NCI-H748 (cell line): ENCODE results near the gene CORO2B.

Experiments
- DNase-seq: peaks from one replicate; lab custom pipeline; 2025; ENCODE audit not compliant: unreplicated experiment; lab: John Stamatoyannopoulos, UW

Gene CORO2B

DNA sequence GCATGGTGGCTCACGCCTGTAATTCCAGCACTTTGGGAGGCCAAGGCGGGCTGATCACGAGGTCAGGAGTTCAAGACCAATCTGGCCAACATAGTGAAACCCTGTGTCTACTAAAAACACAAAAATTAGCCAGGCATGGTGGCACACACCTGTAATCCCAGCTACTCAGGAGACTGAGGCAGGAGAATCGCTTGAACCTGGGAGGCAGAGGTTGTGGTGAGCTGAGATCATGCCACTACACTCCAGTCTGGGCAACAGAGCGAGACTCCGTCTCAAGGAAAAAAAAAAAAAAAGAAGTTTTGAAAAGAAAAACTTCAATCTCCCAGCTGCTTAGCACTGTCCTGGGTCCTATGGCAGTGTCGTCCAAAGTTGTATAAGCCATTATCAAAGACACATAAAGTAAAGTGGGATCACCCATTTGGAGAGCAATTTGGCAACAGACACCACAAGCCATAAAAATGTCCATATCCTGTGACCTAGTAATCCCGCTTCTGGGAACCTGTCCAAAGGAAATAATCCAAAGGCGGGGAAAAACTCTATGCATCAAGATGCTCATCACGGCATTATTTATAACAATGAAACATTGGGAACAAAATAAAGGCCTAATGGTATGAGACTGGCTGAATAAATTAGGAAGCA is 26.2 kb downstream of the CORO2B start:
- peak; percentile 75 for DNase-seq

DNA sequence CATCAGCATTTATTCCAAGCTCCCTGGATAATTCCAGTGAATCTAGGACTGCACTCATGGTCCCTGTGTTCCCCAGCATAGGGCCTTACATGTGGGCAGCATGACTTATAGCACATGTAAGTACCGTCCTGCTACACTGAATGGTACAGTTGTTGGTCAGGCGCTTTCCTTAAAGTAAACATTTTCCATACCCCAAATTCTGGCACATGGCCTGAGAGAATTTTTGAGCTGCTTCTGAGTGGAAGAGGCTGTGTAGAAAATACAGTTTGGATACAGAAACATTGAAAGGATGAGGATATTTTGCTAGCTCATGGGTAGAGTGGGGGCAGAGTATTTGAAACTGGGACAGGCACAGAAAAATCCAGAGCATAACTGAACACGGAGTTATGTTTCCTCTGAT is 27.6 kb downstream of the CORO2B start:
- no peak for DNase-seq

DNA sequence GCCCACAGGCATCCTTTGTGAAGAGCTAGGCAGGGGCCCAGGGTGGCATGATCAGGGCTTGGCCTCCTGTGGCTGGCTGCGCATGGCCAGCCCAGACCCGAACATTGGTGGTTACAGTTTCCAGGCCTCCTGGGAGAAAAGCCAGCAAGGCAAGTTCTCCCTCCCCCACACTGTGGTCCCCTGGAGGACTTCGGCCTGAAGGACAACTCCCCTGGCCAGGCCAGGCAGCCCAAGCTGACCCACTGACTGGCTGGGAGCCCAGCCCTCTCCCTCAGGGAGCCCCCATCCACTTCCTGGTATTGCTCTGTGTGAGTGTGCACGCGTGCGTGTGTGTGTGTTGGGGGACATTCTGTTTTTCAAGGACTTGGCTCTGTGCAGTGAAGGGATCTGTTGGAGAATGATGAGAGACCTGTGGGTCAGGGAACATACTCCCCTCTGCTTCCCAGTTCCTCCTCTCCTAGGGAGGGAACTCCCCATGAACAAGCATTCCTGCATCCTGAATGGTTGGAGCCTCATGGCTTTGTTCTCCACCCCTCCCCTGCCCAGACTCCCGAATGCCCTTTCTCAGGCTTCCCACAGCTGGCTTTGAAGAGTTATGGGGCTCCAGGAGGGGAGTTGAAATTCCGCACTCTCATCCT is 29.5 kb downstream of the CORO2B start:
- no peak for DNase-seq

DNA sequence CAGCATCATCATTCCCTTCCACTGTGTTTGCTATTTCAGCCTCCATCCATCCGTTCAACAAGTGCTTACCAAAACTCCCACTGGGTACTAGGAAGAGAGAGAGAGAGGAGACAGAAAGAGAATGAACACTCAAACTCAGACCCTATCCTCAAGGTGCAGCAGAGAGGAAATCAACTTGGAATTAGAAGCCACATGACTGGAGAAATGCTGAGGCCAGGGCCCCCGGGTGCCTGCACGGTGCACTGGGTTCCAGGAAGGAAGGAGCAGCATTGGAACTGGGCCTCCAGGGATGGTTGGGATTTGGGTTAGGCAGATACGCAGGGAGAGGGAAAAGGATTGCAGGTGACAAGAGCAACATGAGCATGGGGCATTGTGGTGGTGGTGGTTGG is 30.0 kb downstream of the CORO2B start:
- no peak for DNase-seq

DNA sequence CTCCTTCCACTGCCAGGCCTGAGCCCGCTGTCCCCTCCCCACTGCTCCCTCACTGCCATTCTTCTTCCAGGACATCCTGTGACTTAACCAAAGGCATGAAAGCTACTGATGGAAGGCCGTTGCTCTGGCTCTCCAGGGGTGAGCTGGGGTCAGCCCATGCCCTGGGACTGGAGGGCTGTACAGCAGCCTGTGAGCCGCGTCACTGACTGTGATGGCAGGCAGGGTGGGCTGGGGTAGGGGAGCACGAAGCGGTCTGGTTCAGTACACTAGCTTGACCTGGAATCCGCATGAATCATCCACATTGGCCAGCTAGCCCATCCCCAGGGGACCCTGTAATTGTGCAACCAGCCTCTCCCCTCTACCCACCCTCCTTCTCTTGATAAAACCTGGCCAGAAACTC is 30.8 kb downstream of the CORO2B start:
- no peak for DNase-seq

DNA sequence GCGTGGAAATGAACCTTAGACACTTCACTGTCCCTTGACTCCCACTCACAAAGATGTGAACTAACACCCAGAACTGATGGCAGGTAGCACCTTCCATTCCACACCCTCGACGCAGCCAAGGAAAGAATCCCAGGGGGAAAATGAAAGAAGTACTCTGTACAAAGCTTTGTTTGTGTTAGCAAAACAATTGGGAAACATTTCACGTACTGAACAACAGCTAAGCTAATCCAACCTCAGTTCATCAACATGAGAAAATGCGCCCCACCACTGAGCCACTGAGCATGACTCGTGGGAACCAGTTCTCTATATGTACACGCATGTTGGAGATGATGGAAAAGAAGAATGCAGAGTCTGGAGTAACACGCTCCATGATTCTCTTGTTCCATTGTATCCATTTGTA is 32.0 kb downstream of the CORO2B start:
- DNase-seq: no peak

DNA sequence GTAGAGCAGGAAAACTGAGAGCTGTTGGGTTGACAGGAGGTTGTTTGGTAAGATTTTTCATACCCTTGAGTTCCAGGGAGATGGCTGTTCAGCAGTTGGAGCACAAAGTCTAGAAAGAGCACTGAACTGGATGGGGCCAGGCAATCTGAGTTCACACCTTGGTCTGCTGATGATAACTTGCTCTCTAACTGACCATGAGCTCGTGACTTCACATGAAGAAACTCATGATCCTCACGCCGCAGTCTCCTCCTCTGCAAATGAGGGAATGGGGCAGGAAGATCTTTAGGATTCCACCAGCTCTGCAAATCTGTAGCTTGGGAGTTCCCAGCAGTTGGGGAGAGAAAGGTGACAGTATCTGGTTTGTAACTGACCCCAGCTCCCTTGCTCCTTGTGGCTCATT is 33.7 kb downstream of the CORO2B start:
- no peak for DNase-seq

DNA sequence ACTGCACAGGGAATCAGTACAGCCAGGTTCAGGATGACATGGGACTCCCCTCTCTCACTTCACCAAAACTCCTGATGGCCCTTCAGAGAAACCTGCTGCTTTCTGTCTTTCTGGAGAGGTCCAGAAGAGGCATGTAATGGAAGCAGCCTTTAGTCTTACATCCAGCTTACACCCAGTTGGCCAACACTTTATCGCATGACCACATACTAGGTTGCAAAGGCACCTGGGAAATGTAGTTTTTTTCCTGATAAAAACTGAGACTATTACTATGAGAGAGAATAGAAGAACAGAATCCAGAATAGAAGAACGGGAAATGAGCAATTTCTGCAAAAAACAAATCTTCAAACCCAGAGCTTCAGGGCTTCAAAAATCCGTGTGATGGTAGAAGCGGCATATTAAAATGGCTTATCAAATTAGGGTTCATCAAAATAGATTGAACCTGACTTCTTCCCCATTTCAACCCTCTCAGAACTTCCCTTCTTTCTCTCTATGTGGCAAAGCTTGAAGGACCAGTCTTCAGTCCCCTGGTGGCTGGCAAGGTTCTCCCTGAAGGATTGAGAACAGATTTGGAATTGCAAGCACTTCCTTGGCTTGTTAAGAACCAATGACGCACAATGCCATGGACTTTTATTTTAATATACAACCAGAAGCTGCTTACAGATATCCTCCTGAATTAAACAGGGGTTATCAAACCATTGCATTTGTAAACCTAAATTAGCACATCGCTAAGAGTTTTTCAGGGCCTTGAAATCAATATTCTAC is 34.4 kb downstream of the CORO2B start:
- DNase-seq: no peak

DNA sequence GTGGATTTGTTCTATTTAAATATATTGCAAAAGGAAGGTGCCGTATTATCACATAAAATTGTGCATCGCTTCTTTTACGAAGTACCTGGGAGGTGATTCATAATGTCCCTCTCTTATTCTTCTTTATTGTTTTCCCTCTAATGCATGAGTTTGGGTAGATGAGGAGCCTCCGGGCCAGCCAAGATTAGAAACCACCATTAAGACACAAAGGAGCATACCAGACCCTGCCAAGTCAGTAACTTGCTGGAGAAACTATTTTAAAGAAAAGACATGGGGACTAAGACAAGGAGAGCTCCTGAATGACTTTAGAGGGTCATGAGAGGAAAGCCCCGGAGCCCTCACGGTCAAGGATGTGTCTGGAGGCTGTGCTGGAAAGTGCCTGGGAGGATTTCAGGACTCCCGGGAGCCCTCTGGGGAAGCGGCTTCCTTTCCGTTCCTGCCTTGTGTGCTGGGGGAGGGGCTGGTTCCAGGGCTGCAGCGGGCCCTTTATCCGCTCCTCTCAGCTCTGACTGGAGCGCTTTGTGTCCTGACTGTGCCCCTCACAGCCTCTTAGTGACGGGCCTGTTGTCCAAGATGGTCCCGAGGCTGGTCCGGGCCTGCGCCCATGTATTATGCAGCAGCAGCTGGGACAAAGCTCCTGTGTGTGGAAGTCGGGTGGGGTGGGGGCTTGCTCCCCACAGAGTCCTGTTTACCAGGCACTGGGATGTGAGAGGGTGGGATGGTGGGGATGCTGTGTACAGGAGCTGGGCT is 35.7 kb downstream of the CORO2B start:
- DNase-seq: no peak

DNA sequence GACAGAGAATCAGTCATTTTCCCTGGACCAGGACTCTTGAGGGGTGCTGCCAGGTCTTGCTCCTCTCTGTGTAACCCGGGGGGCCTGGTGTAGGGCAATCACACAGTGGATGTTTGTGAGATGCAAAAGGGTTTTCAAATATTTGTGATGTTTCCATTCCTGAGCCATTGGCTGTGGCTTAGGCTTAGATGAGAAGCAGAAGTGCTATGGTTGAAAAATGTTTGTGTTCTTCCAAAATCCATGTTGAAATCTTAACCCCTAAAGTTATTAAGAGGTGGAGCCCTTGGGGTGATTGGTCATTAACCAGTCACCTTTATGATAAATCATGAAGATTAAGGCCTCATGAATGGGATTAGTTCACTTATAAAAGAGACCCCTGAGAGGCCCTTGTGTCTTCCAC is 36.5 kb downstream of the CORO2B start:
- DNase-seq: no peak

DNA sequence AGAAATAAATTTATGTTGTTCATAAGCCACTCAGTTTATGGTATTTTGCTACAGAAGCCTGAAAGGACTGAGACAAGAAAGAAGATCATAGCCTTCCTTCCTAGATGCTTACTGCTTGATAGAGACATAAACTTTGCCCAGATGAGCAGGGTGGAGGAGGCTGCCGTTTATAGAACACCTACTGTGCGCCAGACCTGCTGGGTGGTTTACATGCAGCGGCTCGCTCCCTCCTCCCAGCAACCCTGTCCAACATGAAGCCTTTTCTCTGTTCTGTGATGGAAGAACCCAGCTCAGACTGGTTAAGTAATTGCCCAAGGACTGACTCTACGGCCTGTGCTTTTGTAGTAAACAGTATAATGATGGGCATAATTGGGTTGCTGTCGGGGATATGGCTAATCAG is 37.0 kb downstream of the CORO2B start:
- no peak for DNase-seq

DNA sequence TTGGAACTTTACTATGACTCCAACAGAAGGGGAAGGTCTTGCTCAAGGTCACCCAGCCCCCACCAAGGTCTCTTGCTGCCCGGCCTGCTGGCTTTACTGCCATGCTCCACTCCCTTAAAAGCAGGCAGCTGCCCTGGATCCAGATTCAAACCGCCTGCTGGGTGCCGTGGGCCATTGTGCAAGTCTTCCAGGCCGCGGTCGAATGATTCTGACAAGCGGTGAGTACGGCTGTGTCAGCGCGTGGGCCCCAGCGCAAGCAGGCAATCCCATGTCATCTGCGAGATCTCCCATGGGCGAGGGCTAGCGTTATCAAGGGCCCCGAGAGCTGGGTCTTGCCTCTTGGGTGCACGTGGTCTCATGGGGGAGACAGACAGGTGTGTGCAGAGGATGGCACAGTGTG is 37.6 kb downstream of the CORO2B start:
- DNase-seq: no peak

DNA sequence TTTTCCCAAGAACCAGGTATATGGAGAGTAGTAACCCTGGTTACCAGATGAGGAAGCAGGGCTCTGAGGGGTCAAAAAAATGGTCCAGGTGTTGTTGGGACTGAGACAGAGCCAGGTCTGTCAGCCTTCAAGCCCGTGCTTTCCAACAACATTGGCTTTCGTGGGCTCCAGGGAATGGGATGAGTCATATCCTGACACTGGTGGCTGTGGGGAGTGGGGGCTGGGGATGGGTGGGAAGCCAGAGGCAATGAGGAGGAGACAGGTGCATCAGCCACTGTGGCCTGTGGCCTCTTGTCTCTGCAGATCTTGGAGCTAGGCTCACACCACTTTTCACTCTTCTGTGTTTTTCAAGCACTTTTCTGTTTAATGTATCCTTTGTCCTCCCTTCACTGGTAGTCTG is 38.2 kb downstream of the CORO2B start:
- no peak for DNase-seq

DNA sequence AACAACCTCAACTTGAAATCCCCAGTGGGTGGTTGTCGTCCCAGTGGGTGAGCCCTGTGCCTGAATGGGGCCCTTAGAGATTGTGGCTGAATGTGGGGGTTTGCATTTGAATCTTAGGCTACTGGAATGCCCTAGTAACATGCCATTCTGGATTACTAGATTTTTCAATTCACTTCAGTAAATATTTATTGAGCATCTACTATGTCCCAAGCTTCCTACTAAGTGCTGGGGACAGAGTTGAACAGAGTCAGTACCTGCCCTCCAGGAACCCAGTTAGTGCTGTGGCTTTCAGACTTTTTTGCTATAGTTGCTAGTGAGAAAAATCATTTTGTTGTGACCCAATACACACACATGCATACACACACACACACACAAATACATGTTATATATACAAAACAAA is 39.0 kb downstream of the CORO2B start:
- DNase-seq: no peak

DNA sequence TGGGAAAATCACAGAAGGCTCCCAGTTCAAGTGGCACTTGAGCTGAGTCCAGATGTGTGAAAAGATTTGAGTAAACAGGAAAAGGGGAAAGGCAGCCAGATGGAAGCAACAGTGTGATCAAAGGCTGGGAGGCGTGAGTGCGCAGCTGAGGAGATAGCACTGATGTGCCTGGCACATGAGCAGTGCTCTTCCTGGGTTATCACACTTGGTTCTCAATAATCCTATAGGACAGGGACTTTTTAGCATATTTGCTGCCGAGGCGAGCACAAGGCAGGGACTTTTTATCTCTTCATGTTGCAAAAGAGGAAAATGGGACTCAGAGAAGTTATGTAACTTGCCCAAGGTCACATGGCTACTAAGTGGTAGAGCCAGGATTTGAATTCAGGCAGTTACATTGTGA is 39.6 kb downstream of the CORO2B start:
- DNase-seq: peak; percentile 28

DNA sequence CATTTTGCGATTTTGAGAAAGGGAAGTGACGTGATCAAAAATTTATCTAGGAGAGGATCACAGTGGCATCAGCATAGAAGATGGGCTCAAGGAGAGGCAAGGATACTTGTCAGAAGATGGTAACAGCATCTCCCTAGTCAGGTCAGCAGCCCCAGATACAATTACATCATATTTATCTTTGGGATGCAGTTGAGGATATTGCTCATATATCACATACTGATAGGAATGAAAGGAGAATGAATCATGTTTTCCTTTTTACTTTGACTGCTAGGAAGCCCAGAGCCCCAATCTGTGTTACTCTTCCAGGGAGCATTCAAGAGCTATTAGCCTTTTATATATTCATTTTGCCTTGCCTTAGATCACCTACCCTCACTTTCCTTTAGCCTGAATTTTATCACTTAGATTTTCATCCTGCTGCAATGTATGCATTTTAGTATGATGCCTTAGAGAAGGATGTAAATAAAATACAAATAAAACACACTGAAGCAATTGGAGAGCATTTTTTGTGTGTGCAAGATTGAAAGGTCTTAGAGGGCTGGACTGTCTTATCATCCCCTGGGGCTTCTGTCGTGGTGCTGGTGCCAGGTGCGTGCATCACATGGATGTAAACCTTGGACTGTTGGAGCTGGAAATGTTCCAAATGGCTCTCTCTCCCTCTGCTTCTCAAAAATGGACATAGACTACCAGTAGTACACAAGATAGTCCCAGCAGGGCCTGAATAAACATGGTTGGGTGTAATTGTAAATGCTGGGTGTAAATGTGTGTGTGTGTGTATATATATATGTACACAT is 40.3 kb downstream of the CORO2B start:
- peak; percentile 76 for DNase-seq

DNA sequence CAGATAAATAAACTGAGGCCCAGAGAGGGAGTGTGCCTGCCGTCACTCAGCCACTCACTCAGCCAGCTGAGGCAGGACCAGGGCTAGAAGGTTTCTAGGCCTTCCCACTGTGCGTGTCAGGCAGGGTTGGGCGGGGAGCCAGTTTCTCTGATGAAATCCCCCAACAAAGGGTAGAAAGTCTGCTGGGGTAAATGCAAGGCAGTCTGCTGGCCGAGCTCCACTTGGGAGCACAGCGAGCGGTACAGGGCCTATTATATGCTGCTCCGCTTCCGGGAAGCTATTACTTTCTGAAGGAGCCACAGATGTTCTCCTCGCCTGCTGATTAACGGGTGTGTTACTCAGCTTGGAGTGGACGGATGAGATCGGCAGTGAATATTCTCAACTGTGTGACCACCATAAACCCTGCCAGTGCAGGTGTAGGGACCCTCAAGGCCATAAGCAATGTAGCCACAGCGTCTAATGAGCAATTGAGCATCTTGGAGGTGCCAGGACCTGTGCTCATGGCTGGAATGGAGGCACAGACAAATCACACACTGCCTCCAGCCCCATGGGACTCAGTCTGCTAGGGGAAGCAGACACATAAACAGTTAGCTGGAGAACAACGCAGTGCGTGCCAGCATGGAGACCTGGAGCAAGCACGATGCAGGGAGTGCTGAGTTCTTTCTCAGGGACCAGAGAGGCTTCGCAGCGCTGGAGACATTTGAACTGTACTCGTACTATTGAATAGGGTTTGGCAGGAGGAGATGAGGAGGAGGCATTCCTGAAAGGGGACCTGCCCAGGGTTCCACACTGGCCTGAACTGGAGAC is 42.1 kb downstream of the CORO2B start:
- peak; percentile 90 for DNase-seq

DNA sequence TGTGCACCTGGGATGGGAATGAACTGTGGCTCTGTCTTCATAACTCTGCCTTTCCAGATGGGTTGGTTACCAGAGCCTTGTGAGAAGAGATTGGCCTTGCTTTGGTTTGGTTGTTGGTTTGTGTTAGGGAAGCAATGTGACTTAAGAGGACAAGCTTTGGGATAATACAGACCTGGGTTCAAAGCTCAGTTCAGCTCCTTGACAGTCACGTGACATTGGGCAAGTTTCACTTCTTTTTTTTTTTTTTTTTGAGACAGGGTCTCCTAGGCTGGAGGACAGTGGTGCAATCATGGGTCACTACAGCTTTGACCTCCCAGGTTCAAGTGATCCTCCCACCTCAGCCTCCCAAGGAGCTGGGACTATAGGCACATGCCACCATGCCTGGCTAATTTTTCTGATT is 42.7 kb downstream of the CORO2B start:
- DNase-seq: no peak

DNA sequence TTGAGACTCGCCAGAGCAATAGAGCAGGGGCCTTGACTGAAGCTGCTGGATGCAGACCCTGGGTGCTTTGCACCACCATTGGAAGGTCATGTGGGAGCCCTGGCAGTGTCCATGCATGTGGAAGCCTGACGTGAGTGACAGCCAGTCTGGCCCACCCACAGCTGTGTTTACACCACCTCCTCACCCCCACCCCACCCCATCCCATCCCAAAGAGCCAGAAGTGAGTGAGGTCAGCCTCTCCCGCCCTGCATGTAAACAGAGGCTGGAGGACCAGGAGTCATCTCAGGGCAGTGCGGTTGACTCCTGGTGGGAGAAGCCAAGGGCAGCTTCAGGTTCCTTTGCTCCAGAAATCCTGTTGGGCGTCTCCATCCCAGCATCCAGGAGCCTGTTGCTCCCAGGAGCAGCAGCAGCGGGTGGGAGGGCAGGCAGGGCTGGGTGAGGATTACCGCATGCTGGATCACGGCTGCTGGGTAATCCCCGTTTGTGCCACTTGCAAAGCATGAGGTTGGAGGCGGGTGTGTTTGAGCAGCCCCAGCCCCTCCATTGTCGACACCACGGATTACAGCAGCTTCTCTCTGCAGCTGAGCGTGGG is 44.6 kb downstream of the CORO2B start:
- DNase-seq: peak; percentile 11

DNA sequence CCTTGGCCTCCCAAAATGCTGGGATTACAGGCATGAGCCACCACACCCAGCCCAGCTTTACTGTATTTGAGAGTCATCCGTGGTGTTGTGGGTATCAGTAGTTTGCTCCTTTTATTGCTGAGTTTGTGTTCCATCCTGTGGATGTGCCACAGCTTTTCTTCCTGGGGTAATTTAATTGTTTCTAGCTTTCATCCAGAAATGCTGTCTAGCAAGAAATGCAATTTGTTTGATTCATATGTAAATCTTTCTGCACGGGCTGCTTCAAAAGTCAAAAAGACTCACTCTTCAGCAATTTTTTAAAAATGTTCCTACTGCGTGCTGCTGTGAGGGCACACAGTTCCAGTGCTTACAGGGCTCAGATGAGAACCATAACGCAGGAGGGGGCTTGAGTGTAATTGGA is 47.1 kb downstream of the CORO2B start:
- no peak for DNase-seq
